Keratinocyte (primary cell): ENCODE measurements around the gene ALDH9A1.

ENCODE experiments used
- CTCF ChIP-seq, 3 experiments: IDR thresholded peaks in 1 of 3; conservative IDR thresholded peaks in 1 of 3; optimal IDR thresholded peaks in 1 of 3; 2 replicates in 2 of 3; 3 replicates in 1 of 3; pipeline versions ENCODE3 to v1.5.1; 2011; ENCODE audit warnings: low read length in 3 of 3, mild to moderate bottlenecking in 3 of 3, moderate library complexity in 2 of 3, control low read depth in 1 of 3, inconsistent platforms in 1 of 3; ENCODE audit not compliant: insufficient read depth in 2 of 3; ENCODE audit errors: extremely low read depth in 1 of 3
- EZH2 ChIP-seq: IDR thresholded peaks from one replicate; pipeline ENCODE4 v1.6.1; 2012; ENCODE audit warnings: inconsistent platforms, mild to moderate bottlenecking, low read length, moderate library complexity

- TF ChIP-seq CTCF (optimal IDR thresholded peaks at IDR 0.05 in 1 of 3, IDR thresholded peaks at IDR 0.05 in 1 of 3, conservative IDR thresholded peaks at IDR 0.05 in 1 of 3; ENCODE audit: extremely low read depth in 1 of 3, insufficient read depth in 2 of 3, low read length in 3 of 3), result no peak
- TF ChIP-seq EZH2, result no peak
Measured at GRCh38 chr1:165674599-165674998, 23.8 kb downstream of the ALDH9A1 start.
